HepG2 (cell line): ENCODE results near the gene ACSM2B. TPM values are rescaled to one million over a fixed set of nuclear protein-coding genes. Genes with fewer than 3 reads are reported as not detected.
"Not testable (repeated sequence)": the region's sequence is repeated elsewhere in the genome, so short reads cannot be mapped to it uniquely, and the experiment has no call there.

Experiments
- ATAC-seq: fragments of 200-7000 bp; cut with Tn5 transposase; 3 replicates; pipeline ENCODE4 v1.9.1; 2020; ENCODE audit warnings: mild to moderate bottlenecking, moderate library complexity
- BruUV-seq: library from RNA; stranded (reverse); fragments of 400-500 nt; replicated peaks from 2 replicates; lab custom pipeline; 2021; lab: Mats Ljungman, UMichigan
- CTCF ChIA-PET: fragments of 300-600 bp; formaldehyde crosslinking; extraction: SDS; loops from one replicate; lab custom pipeline; 2021; ENCODE audit warnings: low total read pairs, inconsistent platforms, low intra/inter-chr PET ratio; lab: Yijun Ruan, JAX
- POLR2A ChIA-PET: fragments of 350-600 bp; sonication (Branson Sonifier 250); formaldehyde crosslinking; loops from one replicate; lab custom pipeline; 2020; ENCODE audit warnings: antibody characterized with exemption, inconsistent platforms; lab: Yijun Ruan, JAX
- DNase-seq: peaks from one replicate; pipeline ENCODE4 v3.0.0-alpha.2; 2015; ENCODE audit warnings: low spot score
- FAIRE-seq: peaks from 3 replicates; lab custom pipeline; 2011; peaks lifted over from hg19 to GRCh38; lab: Jason Lieb, UNC
- H2AFZ ChIP-seq: one replicate; pipeline ENCODE4 v1.6.1; 2011; ENCODE audit warnings: low read length, inconsistent platforms
- H3K27ac ChIP-seq: fragments of 300-600 bp; 3 replicates; pipeline ENCODE4 v1.8.0; 2011; ENCODE audit warnings: mixed run types, mild to moderate bottlenecking, mixed read lengths, low read length, inconsistent platforms; ENCODE audit not compliant: insufficient read depth; ENCODE audit errors: extremely low read length
- H3K27me3 ChIP-seq, 2 experiments: fragments of 200-600 bp in 1 of 2; 2 replicates in 1 of 2; 3 replicates in 1 of 2; pipeline versions ENCODE4 v1.6.0 to v1.8.0; 2011; ENCODE audit warnings: low read length in 2 of 2, mild to moderate bottlenecking in 2 of 2, moderate library complexity in 2 of 2, inconsistent platforms in 1 of 2; ENCODE audit not compliant: insufficient read depth in 2 of 2, control insufficient read depth in 1 of 2
- H3K36me3 ChIP-seq, 2 experiments: fragments of 200-600 bp in 1 of 2; replicated peaks in 1 of 2; 2 replicates in 1 of 2; 3 replicates in 1 of 2; pipeline versions ENCODE4 v1.5.1 to v1.8.0; 2011; ENCODE audit warnings: low read length in 2 of 2, inconsistent platforms in 1 of 2; ENCODE audit not compliant: insufficient read depth in 2 of 2, control insufficient read depth in 1 of 2
- H3K4me1 ChIP-seq: 2 replicates; pipeline ENCODE4 v1.5.1; 2012; ENCODE audit warnings: low read length, inconsistent platforms; ENCODE audit not compliant: insufficient read depth
- H3K4me2 ChIP-seq: 2 replicates; pipeline ENCODE4 v1.6.0; 2011; ENCODE audit warnings: low read depth, low read length, inconsistent platforms
- H3K4me3 ChIP-seq, 3 experiments: fragments of 200-600 bp in 1 of 3; sonication (generic), shearing (Covaris generic) in 1 of 3; replicated peaks in 1 of 3; 2 replicates each; pipeline ENCODE4 v1.5.1; 2011 to 2016; ENCODE audit warnings: low read length in 3 of 3, inconsistent platforms in 2 of 3, low read depth in 2 of 3, mild to moderate bottlenecking in 2 of 3, control low read depth in 1 of 3, mixed read lengths in 1 of 3; ENCODE audit not compliant: insufficient read depth in 1 of 3
- H3K79me2 ChIP-seq: one replicate; pipeline ENCODE4 v1.6.1; 2011; ENCODE audit warnings: low read length, inconsistent platforms; ENCODE audit not compliant: insufficient read depth
- H3K9ac ChIP-seq: 2 replicates; pipeline ENCODE4 v1.6.0; 2011; ENCODE audit warnings: mild to moderate bottlenecking, low read depth, low read length, inconsistent platforms; ENCODE audit not compliant: insufficient read depth
- H3K9me3 ChIP-seq: 2 replicates; pipeline ENCODE4 v1.5.1; 2012; ENCODE audit warnings: mild to moderate bottlenecking, low read length
- H4K20me1 ChIP-seq: 2 replicates; pipeline ENCODE4 v1.6.0; 2011; ENCODE audit warnings: inconsistent platforms, mild to moderate bottlenecking, low read length, moderate library complexity; ENCODE audit not compliant: insufficient read depth
- FOSL2 ChIP-seq: sonication (generic); formaldehyde crosslinking; IDR thresholded peaks from 2 replicates; pipeline ENCODE4 v1.4.0; 2020; ENCODE audit warnings: missing genetic modification reagents
- ZNF501 ChIP-seq: sonication (generic); formaldehyde crosslinking; IDR thresholded peaks from 2 replicates; pipeline ENCODE4 v1.5.1; 2020; ENCODE audit warnings: mild to moderate bottlenecking, moderate library complexity, missing genetic modification reagents
- WGBS: methylation state at CpG from one replicate; pipeline ENCODE4 v1.1.6; 2017; ENCODE audit warnings: low lambda C conversion rate; 5-methylcytosine and 5-hydroxymethylcytosine counted together
- in situ Hi-C: cut with HindIII; loops from 2 replicates; pipeline ENCODE4 v1.10.0; 2017; ENCODE audit warnings: low pct_unique_long_range_greater_than_20kb; ENCODE audit not compliant: extremely low pct_ligation_motif_present
- intact Hi-C: fragments of 100-400 bp; cut with micrococcal nuclease; formaldehyde crosslinking; loops from one replicate; pipeline ENCODE4 v1.10.0; 2022; ENCODE audit not compliant: unreplicated experiment
- polyA plus RNA-seq, 8 experiments: library from polyadenylated mRNA; depleted of rRNA in 3 of 8; stranded (reverse) in 7 of 8; unstranded in 1 of 8; fragments of >200 nt; fragmentation: Illumina TruSeq in 4 of 8; extraction: Trizol in 4 of 8; gene quantifications; 2 replicates each; pipeline versions ENCODE4 v1.2.1 to v1.2.3, GENCODE V29; 2011 to 2016; ENCODE audit warnings: low read depth in 4 of 8, missing spikeins in 1 of 8, mixed read lengths in 1 of 8; ENCODE audit not compliant: insufficient read depth in 1 of 8
- total RNA-seq, 5 experiments: library from RNA; depleted of rRNA; stranded (reverse); fragments of >200 nt; fragmentation: Illumina TruSeq; extraction: Trizol; gene quantifications; 2 replicates each; pipeline ENCODE4 v1.2.3, GENCODE V29; 2016; ENCODE audit warnings: low read depth in 1 of 5

The ACSM2B gene
- total and polyA plus RNA-seq, 2 of the 13 experiments (the other 11 are each of a cell fraction or from before 2014, with no cell fraction given), result 22.9 to 34.0 TPM

GRCh38 chr16:20589486-20589885 is 13.3 kb upstream of the ACSM2B start:
- H3K79me2 ChIP-seq, H4K20me1 ChIP-seq, H3K27ac ChIP-seq, intact Hi-C loops, BruUV-seq, FAIRE-seq, H3K9ac ChIP-seq, H3K36me3 ChIP-seq, in situ Hi-C loops, H3K27me3 ChIP-seq, DNase-seq, H3K9me3 ChIP-seq, H2AFZ ChIP-seq, ATAC-seq, POLR2A ChIA-PET, H3K4me3 ChIP-seq, CTCF ChIA-PET, H3K4me2 ChIP-seq: not testable (repeated sequence)
- 80% methylated on average over 6 of the region's 6 CpGs for WGBS
- peaks cover 63% of the 10 kb centered on the region for H3K4me1 ChIP-seq
- TF ChIP-seq FOSL2, result peak; percentile 15; the same call in 1 of the 2 replicates

- 100% methylated on average over 2 of the region's 2 CpGs for WGBS
- H3K36me3 ChIP-seq, H3K9me3 ChIP-seq, POLR2A ChIA-PET, DNase-seq, H3K4me2 ChIP-seq, intact Hi-C loops, H3K27ac ChIP-seq, H3K27me3 ChIP-seq, FAIRE-seq, ATAC-seq, H3K79me2 ChIP-seq, H2AFZ ChIP-seq, in situ Hi-C loops, H3K4me3 ChIP-seq, H4K20me1 ChIP-seq, CTCF ChIA-PET, BruUV-seq, H3K9ac ChIP-seq: not testable (repeated sequence)
- H3K4me1 ChIP-seq, result peaks cover 47% of the 10 kb centered on the region
- 0 out of 2 replicates have a peak, but pooled peaks have one; percentile 1 for TF ChIP-seq ZNF501 (CRISPR knock-in tag)
Observed at GRCh38 chr16:20587645-20588074, 11.5 kb upstream of the ACSM2B start.

DNA sequence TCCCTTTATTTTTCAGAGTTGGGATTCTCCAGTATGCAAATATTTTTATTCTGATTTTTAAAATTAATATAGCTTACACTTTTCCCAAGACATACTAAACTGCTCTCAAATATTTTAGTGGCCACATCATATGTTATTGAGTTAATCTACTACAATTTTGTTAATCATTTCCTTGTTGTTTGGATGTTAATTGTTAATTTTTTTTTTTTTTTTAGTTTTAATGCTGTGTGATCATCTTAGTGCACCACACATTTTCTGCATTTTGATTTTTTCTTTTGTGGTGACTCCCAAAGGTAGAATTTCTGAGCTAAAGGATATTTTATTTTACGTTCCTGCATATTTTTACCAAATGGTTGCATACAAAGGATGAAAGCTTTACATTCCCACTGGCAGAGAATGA is 10.5 kb upstream of the ACSM2B start:
- H3K4me2 ChIP-seq, H2AFZ ChIP-seq, FAIRE-seq, ATAC-seq, H3K79me2 ChIP-seq, H3K27ac ChIP-seq, CTCF ChIA-PET, H3K36me3 ChIP-seq, H3K9ac ChIP-seq, H3K4me3 ChIP-seq, intact Hi-C loops, POLR2A ChIA-PET, H3K27me3 ChIP-seq, H4K20me1 ChIP-seq, in situ Hi-C loops, BruUV-seq, H3K9me3 ChIP-seq, DNase-seq: not testable (repeated sequence)
- WGBS, result 95% methylated on average over 1 of the region's 1 CpG
- peaks cover 40% of the 10 kb centered on the region for H3K4me1 ChIP-seq

DNA sequence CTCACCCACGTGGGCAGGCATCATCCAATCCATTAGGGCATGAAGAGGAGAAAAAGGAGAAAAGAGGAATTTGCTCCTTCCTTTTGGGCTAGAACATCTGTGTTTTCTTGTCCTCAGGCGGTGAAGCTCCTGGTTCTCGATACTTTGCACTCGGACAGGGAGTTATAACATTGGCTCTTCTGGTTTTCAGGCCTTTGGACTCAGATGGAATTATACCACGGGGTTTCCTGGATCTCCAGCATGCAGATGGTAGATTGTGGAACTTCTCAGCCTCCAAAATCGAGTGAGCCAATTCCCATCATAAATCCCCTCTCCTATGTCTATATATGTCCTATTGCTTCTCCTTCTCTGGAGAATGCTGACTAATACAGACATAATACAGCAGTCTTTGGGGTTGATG is 9.9 kb upstream of the ACSM2B start:
- BruUV-seq, POLR2A ChIA-PET, H3K9ac ChIP-seq, CTCF ChIA-PET, H3K27ac ChIP-seq, H3K27me3 ChIP-seq, H4K20me1 ChIP-seq, in situ Hi-C loops, H3K79me2 ChIP-seq, H3K4me3 ChIP-seq, ATAC-seq, FAIRE-seq, H3K36me3 ChIP-seq, H3K4me2 ChIP-seq, DNase-seq, intact Hi-C loops, H3K9me3 ChIP-seq, H2AFZ ChIP-seq: not testable (repeated sequence)
- 74% methylated on average over 6 of the region's 6 CpGs for WGBS
- peaks cover 40% of the 10 kb centered on the region for H3K4me1 ChIP-seq
